ENCODE results near the gene SATB2. TPM values are rescaled to one million over a fixed set of nuclear protein-coding genes. Genes with fewer than 3 reads are reported as not detected.

Gene SATB2
- 1.6 and 3.5 TPM in 2 replicates for total RNA-seq

GRCh38 chr2:199457147-199458008, at the start of gene SATB2:
Gene SATB2, minus strand, starts transcription at chr2:199457939. Its CDS starts 1,902 bp downstream, at chr2:199456037.

